Upper lobe of left lung (tissue), 4 donors: Measurements from ENCODE around the gene GCLM.
A peak's percentile ranks its signal among the peaks of the same experiment; 100 is the strongest.

Source experiments
- CTCF ChIP-seq, 6 experiments: fragments of 450-650 bp in 4 of 6; fragments of 200-600 bp in 2 of 6; sonication (generic) in 2 of 6; IDR thresholded peaks; one replicate each; pipeline ENCODE4 v1.5.1; 2016 to 2019; ENCODE audit warnings: antibody characterized with exemption in 6 of 6
- EP300 ChIP-seq, 4 donors: sonication (generic); formaldehyde crosslinking; IDR thresholded peaks; one replicate each; pipeline ENCODE4 v1.5.1; 2017; ENCODE audit warnings: antibody characterized with exemption in 4 of 4, control low read depth in 2 of 4
- POLR2AphosphoS5 ChIP-seq, 2 donors: sonication (generic); formaldehyde crosslinking; IDR thresholded peaks; one replicate each; pipeline ENCODE4 v1.5.1; 2017; ENCODE audit warnings: antibody characterized with exemption in 2 of 2

GRCh38 chr1:93844262-93845045, 64.8 kb downstream of the GCLM start:
- TF ChIP-seq CTCF (IDR thresholded peaks at IDR 0.05) (peak; percentile 60 to 85 (median 70)), EP300 (IDR thresholded peaks at IDR 0.05) (peak in 1 of 4 donors; percentile 36), POLR2AphosphoS5 (IDR thresholded peaks at IDR 0.05) (peak in 1 of 2 donors; percentile 21)
